Transverse colon (tissue), 3 donors: Measurements from ENCODE around the gene MAFF.

Experiments
- CTCF ChIP-seq, 5 experiments: fragments of 200-600 bp in 3 of 5; fragments of 450-650 bp in 2 of 5; sonication (generic) in 3 of 5; IDR thresholded peaks; 1 replicate in 2 of 5; 2 replicates in 3 of 5; pipeline ENCODE4 v1.5.1; 2016 to 2017; ENCODE audit warnings: antibody characterized with exemption in 5 of 5, inconsistent platforms in 3 of 5, mild to moderate bottlenecking in 2 of 5, moderate library complexity in 1 of 5
- POLR2A ChIP-seq: fragments of 450-650 bp; IDR thresholded peaks from one replicate; pipeline ENCODE4 v1.6.1; 2016; ENCODE audit warnings: antibody characterized with exemption, mild to moderate bottlenecking, moderate library complexity

GRCh38 chr22:38201371-38201710 is 453 bp upstream of the MAFF start:
- no peak for TF ChIP-seq CTCF (IDR thresholded peaks at IDR 0.05)
- TF ChIP-seq POLR2A: no peak
